DOHH2 (cell line): ENCODE results near the gene GLDN.

Experiments used
- H3F3A ChIP-seq: fragments of 200-600 bp; sonication (generic), shearing (Covaris generic); 2 replicates; pipeline ENCODE4 v1.6.0; 2016; ENCODE audit warnings: antibody characterized with exemption, mild to moderate bottlenecking; ENCODE audit not compliant: control insufficient read depth, insufficient read depth
- H3K27ac ChIP-seq: fragments of 200-600 bp; sonication (generic); 2 replicates; pipeline ENCODE4 v1.5.1; 2014; ENCODE audit warnings: low read depth, mild to moderate bottlenecking, low read length, moderate library complexity
- H3K27me3 ChIP-seq: fragments of 200-600 bp; sonication (generic); 2 replicates; pipeline ENCODE4 v1.6.1; 2014; ENCODE audit warnings: mild to moderate bottlenecking, low read length, mixed read lengths; ENCODE audit not compliant: control insufficient read depth
- H3K36me3 ChIP-seq: fragments of 200-600 bp; sonication (generic); 2 replicates; pipeline ENCODE4 v1.6.1; 2014; ENCODE audit warnings: mild to moderate bottlenecking, low read length, moderate library complexity, mixed read lengths; ENCODE audit not compliant: control insufficient read depth
- H3K4me1 ChIP-seq: fragments of 200-600 bp; sonication (generic); 2 replicates; pipeline ENCODE4 v1.6.1; 2014; ENCODE audit warnings: mild to moderate bottlenecking, low read length, mixed read lengths; ENCODE audit not compliant: control insufficient read depth
- H3K4me2 ChIP-seq: fragments of 200-600 bp; sonication (generic); 2 replicates; pipeline ENCODE4 v1.6.0; 2014; ENCODE audit warnings: mild to moderate bottlenecking, low read length, moderate library complexity
- H3K4me3 ChIP-seq: fragments of 200-600 bp; sonication (generic); 2 replicates; pipeline ENCODE4 v1.5.1; 2014; ENCODE audit warnings: mild to moderate bottlenecking, low read length, mixed read lengths
- H3K79me2 ChIP-seq: fragments of 200-600 bp; sonication (generic); 2 replicates; pipeline ENCODE4 v1.6.1; 2014; ENCODE audit warnings: mild to moderate bottlenecking, low read length, mixed read lengths; ENCODE audit not compliant: control insufficient read depth
- H3K9me2 ChIP-seq: fragments of 200-600 bp; sonication (generic); replicated peaks from 2 replicates; pipeline ENCODE4 v1.6.1; 2014; ENCODE audit warnings: mild to moderate bottlenecking, low read length, mixed read lengths; ENCODE audit not compliant: control insufficient read depth
- H3K9me3 ChIP-seq: fragments of 200-600 bp; sonication (generic); 2 replicates; pipeline ENCODE4 v1.6.1; 2014; ENCODE audit warnings: antibody characterized with exemption, low read length, mixed read lengths; ENCODE audit not compliant: control insufficient read depth, insufficient read depth
- H4K20me1 ChIP-seq: fragments of 200-600 bp; sonication (generic); 2 replicates; pipeline ENCODE4 v1.6.0; 2014; ENCODE audit warnings: low read depth, mild to moderate bottlenecking, antibody characterized with exemption, low read length, moderate library complexity; ENCODE audit not compliant: control insufficient read depth, insufficient read depth
- CTCF ChIP-seq: fragments of 200-600 bp; sonication (generic); IDR thresholded peaks from one replicate; pipeline ENCODE4 v1.5.1; 2014; ENCODE audit warnings: antibody characterized with exemption, mild to moderate bottlenecking, low read depth, low read length; ENCODE audit not compliant: poor library complexity, severe bottlenecking
- EZH2phosphoT487 ChIP-seq: fragments of 200-600 bp; sonication (generic); IDR thresholded peaks from 2 replicates; pipeline ENCODE4 v1.6.1; 2017; ENCODE audit warnings: borderline replicate concordance, mild to moderate bottlenecking, antibody characterized with exemption, low read length, moderate library complexity, mixed read lengths

Gene GLDN

GRCh38 chr15:51341366-51342226, at the start of gene GLDN:
Gene GLDN, plus strand, starts transcription at chr15:51341655. Its CDS starts 30 bp downstream, at chr15:51341685.
- Histone ChIP-seq H3F3A (no peaks in the 10 kb centered on the region), H3K4me1 (no peaks in the 10 kb centered on the region), H3K27me3 (no peaks in the 10 kb centered on the region), H3K79me2 (no peaks in the 10 kb centered on the region), H3K36me3 (no peaks in the 10 kb centered on the region), H3K27ac (no peak within 1 kb of the TSS), H3K9me2 (no peaks in the 10 kb centered on the region), H3K9me3 (no peaks in the 10 kb centered on the region), H4K20me1 (no peaks in the 10 kb centered on the region), H3K4me2 (no peak within 1 kb of the TSS), H3K4me3 (no peak within 1 kb of the TSS)
- TF ChIP-seq EZH2phosphoT487 (no peak), CTCF (no peak)

DNA sequence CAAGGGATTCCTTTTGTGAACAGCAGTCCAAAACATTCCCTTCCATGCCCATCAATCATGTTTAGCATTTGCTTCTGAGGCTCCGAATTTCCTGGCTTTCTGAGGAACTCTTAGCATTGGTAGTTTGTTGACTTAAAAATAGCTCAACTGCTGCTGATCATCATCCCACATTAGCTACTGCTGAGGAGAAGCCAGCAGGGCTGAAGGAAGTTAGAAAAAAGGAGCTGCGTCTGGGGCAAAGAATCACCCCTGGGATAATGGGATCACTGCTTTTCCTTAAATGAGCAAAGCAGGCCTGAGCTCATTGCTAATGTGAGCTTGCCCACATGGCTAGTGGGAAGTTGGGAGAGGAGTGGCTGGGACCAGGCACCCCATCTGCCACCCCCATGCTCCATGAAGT, 42.8 kb upstream of the GLDN start:
- no peaks in the 10 kb centered on the region for H3K79me2 ChIP-seq
- TF ChIP-seq EZH2phosphoT487 (no peak), CTCF (no peak)
- H3K9me2 ChIP-seq: no peaks in the 10 kb centered on the region
- H3K27me3 ChIP-seq: no peaks in the 10 kb centered on the region
- H3K4me2 ChIP-seq: no peak overlapping the region
- H3K4me1 ChIP-seq: no peaks in the 10 kb centered on the region
- no peaks in the 10 kb centered on the region for H3K36me3 ChIP-seq
- H3K27ac ChIP-seq: no peak overlapping the region
- H4K20me1 ChIP-seq: no peaks in the 10 kb centered on the region
- no peaks in the 10 kb centered on the region for H3F3A ChIP-seq
- no peaks in the 10 kb centered on the region for H3K9me3 ChIP-seq
- H3K4me3 ChIP-seq: no peak overlapping the region

- Histone ChIP-seq H3K27ac (no peak overlapping the region), H3K36me3 (no peaks in the 10 kb centered on the region), H3K79me2 (no peaks in the 10 kb centered on the region), H3K4me3 (no peak overlapping the region), H3K4me1 (no peaks in the 10 kb centered on the region), H3K27me3 (no peaks in the 10 kb centered on the region), H3F3A (no peaks in the 10 kb centered on the region), H3K4me2 (no peak overlapping the region), H4K20me1 (no peaks in the 10 kb centered on the region), H3K9me2 (no peaks in the 10 kb centered on the region), H3K9me3 (no peaks in the 10 kb centered on the region)
- TF ChIP-seq EZH2phosphoT487: no peak
- no peak for TF ChIP-seq CTCF
Measured at GRCh38 chr15:51299187-51300015, 42.1 kb upstream of the GLDN start.
